GM18519 (cell line): ENCODE data around the gene PSME3.
A peak's percentile ranks its signal among the peaks of the same experiment; 100 is the strongest.

Source experiments
- ATAC-seq: cut with Tn5 transposase; IDR thresholded peaks from one replicate; pipeline ENCODE4 v1.9.1; 2021; ENCODE audit warnings: mild to moderate bottlenecking, moderate library complexity; ENCODE audit not compliant: unreplicated experiment, low FRiP score

Gene PSME3, protein sequence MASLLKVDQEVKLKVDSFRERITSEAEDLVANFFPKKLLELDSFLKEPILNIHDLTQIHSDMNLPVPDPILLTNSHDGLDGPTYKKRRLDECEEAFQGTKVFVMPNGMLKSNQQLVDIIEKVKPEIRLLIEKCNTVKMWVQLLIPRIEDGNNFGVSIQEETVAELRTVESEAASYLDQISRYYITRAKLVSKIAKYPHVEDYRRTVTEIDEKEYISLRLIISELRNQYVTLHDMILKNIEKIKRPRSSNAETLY

GRCh38 chr17:42832934-42833766, at the start of gene PSME3:
Gene PSME3 (plus strand): TSS chr17:42833397. CDS start chr17:42833632, 235 bp downstream.
- ATAC-seq: peak; percentile 76

DNA sequence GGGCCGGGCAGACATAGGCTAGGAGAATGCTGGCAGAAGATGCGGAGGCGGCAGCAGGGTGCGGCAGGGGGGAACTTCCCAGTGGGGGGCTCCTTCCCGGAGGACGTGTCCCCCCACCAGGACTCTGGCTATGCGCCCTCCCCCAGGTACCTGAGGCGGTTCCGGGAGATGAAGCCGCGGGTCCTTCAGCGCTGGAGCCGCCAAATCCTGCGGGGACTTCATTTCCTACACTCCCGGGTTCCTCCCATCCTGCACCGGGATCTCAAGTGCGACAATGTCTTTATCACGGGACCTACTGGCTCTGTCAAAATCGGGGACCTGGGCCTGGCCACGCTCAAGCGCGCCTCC, 49.4 kb upstream of the PSME3 start:
- ATAC-seq: no peak

- no peak for ATAC-seq
These were observed 48.8 kb upstream of the PSME3 start for GRCh38 chr17:42784409-42784808.

- ATAC-seq: no peak
These were observed 48.2 kb upstream of the PSME3 start for GRCh38 chr17:42784811-42785592.

DNA sequence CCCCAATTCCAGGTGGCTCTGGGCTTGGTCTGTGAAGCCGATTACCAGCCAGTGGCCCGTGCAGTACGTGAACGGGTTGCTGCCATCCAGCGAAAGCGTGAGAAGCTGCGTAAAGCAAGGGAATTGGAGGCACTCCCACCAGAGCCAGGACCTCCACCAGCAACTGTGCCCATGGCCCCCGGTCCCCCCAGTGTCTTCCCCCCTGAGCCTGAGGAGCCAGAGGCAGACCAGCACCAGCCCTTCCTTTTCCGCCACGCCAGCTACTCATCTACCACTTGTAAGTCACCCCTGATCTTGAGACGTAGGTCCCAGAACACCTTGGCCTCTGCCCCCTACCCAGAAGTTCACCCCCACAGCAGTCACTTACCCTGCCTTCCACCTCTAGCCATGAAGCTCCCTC, 45.9 kb upstream of the PSME3 start:
- ATAC-seq: no peak

DNA sequence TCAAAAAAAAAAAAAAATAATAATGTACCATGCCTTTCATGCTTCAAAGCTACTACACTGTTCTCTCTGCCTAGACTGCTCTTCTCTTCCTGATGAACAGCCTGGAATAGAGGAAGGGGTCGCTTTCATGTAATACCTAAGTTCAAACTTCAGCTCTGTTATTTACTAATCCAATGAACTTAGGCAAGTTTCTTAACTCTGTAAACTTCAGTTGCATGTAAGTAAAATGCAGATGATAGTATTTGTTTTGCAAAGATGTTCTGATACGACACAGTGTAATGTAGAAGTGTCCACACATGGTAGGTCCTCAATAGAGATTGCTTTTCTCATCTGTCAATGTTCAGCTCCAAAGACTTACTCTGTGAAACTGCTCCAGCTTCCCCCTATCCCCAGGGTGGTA, 41.2 kb upstream of the PSME3 start:
- ATAC-seq: no peak

DNA sequence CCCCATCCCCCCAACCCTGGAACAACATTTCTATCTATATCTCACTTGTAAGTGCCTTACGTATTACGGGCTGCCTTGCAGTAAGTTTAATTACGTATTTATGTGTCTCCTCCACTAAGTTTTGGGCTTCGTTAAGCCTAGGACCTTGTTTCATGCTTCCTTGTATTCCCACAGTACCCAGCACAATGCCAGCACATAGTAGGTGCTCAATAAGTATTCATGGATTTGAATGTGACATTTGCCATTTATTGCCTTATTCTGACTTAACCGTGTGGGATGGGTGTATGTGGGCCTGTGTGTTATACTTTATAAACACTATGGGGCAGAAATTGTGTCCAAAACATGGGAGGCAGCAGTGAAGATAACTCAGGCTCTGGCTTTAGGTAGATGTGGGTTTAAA, 40.7 kb upstream of the PSME3 start:
- ATAC-seq: no peak

- no peak for ATAC-seq
These were observed 38.1 kb upstream of the PSME3 start for GRCh38 chr17:42795061-42795460.

- no peak for ATAC-seq
These were observed 37.7 kb upstream of the PSME3 start for GRCh38 chr17:42795465-42795864.

- ATAC-seq: no peak
These were observed 37.0 kb upstream of the PSME3 start for GRCh38 chr17:42796066-42796758.

DNA sequence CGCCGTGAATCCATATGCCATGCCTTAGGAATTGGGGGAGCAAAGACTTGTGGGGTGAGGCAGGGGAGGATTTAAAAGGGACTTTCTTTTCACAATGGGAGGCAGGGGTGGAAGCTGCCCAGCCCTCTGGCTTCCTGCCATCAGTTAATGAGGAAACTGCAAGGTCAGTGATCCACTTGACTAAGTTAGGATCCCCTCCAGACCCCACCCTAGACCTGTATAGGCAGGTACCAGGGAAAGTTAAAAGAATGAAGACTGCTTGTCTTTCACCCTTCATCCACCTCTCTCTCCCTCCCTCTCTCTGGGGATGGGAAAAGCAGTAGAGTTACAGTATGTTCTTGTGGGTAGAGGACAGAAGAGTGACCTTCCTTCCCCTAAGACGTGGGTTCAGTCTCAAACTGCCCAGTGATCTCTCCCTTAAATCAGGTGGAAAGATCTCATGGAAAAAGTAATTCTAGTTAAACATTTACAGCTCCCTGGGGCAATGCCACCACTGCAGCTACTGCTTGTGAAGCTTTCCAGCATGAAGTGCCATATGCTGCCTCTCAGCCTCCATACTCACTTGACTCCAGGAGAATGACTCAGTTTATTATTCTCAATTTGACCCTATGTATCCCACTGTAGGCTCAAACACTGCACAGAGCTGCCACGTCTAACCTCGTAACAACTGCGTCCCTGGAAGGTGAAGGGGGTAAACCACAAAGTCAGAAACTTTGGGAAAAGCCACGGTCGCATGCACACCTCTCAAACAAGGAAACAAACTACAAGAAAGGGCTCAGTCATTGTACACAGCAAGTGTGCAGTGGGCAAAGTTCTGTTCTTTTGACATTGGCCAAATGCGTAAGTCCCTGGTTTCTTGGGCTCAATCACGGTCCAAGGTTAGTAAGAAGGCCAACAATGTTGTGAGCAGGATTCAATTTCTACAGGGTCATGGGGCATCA, 35.9 kb upstream of the PSME3 start:
- no peak for ATAC-seq

GRCh38 chr17:42798011-42798382, 35.2 kb upstream of the PSME3 start:
- ATAC-seq: no peak

DNA sequence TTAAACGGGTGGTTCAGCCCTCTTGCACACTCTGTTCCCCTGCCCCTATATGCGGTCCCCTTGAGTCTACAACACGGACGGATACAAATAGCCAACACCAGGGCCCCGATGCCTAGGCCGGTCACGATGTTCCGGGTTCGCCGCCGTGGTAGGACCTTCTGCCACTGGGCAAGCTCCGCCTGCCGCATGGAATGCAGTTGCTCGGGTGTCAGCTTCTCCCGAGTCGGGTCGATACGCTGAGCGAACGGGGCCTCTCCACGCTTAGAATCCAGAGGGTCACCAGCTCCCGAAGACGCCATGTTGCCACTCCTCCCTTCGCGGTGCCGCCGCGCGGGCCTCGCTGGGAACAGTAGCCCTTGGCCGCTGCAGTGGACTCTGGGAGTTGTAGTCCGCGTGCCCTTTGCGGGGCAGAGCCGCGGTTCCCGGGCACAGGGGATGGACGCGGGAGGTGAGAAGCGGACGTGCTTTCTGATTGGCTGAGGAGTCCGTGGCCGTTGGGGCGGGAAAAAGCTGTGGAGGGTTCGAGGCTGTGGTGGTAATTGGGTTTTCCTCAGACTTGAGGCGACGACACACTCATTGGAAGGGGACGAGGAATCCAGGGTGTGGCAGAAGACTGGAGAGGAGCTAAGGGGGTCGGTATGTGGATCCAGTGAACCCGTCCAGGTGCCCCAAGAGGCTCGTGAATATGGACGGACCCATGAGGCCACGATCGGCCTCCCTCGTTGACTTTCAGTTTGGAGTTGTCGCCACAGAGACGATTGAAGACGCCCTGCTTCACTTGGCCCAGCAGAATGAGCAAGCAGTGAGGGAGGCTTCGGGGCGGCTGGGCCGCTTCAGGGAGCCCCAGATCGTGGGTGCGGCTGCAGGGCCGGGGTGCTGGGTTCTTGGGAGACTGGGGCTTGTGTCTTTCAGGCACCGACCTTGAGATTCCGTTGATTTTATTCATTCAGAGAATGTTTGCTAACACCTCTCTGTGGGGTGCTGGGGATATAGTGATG, 34.5 kb upstream of the PSME3 start, which contains the start of the genes CNTD1 and COA3:
CNTD1 (plus strand) TSS at position 479 of the 998 bp plus-strand sequence; CDS start at position 686, 207 bp downstream.
COA3 (minus strand) TSS at position 322 of the 998 bp plus-strand sequence; CDS start at position 299, 23 bp downstream.
- no peak for ATAC-seq

GRCh38 chr17:42803074-42803883, 29.9 kb upstream of the PSME3 start:
- no peak for ATAC-seq

DNA sequence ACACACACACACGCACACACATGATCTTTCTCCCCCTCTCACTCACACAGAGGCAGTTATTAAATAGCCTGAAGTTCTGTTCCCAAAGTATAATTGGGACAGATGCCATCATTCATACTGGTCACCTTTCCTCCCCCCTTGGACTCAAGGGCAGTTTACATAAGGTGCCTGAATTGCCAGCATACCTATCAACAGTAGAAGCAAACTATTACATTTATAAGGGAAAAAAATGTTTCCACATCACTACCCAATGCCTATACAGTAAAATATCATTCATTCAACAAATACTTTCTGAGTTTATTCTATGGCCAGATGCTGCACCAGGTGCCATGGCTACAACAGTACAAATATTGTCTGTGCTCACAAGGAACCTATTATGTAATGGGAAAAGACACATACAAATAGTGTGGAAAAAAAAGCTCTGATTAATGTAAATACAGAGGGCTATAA, 28.3 kb upstream of the PSME3 start:
- ATAC-seq: no peak

GRCh38 chr17:42806249-42806648, 26.9 kb upstream of the PSME3 start:
- no peak for ATAC-seq

DNA sequence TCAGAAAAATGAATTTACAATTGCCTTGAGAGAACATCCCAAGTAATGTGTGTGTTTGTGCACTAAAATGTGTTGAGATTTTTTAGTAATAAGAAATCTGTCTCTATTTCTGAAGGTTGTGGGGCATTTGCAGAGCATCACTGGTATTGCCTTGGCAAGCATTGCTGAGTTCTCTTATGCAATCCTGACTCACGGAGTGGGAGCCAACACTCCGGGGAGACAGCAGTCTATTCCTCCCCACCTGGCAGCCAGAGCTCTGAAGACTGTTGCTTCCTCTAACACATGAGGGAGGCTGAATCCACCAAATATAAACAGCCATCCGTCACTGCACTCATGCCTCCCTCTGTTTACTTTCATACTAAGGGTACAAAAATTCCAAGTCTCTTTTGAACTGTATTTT, 23.9 kb upstream of the PSME3 start:
- no peak for ATAC-seq
